Choroid plexus epithelial cell (primary cell): Measurements from ENCODE around the gene MERTK.

Experiments
- DNase-seq: peaks from one replicate; pipeline ENCODE4 v3.0.0-alpha.2; 2010; ENCODE audit warnings: low read depth
- H3K4me3 ChIP-seq: 2 replicates; pipeline ENCODE4 v1.5.1; 2011; ENCODE audit warnings: low read depth, mild to moderate bottlenecking, control low read depth, low read length, moderate library complexity
- CTCF ChIP-seq: conservative IDR thresholded peaks from 2 replicates; pipeline ENCODE4 v1.5.1; 2011; ENCODE audit warnings: low read depth, mild to moderate bottlenecking, control low read depth, inconsistent platforms, low read length, moderate library complexity

MERTK gene

GRCh38 chr2:111912547-111912946 lies 14.1 kb downstream of the MERTK start:
- DNase-seq: no peak
- TF ChIP-seq CTCF: no peak
- H3K4me3 ChIP-seq: no peak overlapping the region

DNA sequence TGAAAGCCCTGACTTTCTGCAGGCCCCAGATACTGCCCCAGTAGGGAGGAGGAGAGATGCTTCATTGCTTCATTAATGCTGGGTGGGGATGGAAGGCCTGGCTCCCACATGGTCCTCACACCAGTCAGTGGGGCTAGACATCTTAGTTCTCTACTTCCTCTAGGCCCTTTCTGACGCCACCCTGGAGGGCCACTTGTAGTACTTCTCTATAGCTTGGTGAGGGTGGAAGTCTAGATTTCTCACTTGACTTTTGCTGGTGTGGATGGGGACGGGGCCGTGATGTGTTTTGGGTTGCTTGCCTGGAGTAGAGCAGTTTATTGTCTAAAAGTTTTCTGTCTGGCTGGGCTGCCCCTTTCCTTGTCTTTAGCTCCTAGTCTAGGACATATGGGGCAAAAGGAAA lies 18.7 kb downstream of the MERTK start:
- no peak for TF ChIP-seq CTCF
- H3K4me3 ChIP-seq: no peak overlapping the region
- no peak for DNase-seq

GRCh38 chr2:111918383-111918806 lies 20.0 kb downstream of the MERTK start:
- TF ChIP-seq CTCF: no peak
- no peak overlapping the region for H3K4me3 ChIP-seq
- peak; percentile 83 for DNase-seq

GRCh38 chr2:111919365-111919764 lies 21.0 kb downstream of the MERTK start:
- no peak overlapping the region for H3K4me3 ChIP-seq
- DNase-seq: no peak
- peak; percentile 40 for TF ChIP-seq CTCF

- no peak for DNase-seq
- H3K4me3 ChIP-seq: no peak overlapping the region
- no peak for TF ChIP-seq CTCF
Measured at GRCh38 chr2:111919794-111920608, 21.6 kb downstream of the MERTK start.

DNA sequence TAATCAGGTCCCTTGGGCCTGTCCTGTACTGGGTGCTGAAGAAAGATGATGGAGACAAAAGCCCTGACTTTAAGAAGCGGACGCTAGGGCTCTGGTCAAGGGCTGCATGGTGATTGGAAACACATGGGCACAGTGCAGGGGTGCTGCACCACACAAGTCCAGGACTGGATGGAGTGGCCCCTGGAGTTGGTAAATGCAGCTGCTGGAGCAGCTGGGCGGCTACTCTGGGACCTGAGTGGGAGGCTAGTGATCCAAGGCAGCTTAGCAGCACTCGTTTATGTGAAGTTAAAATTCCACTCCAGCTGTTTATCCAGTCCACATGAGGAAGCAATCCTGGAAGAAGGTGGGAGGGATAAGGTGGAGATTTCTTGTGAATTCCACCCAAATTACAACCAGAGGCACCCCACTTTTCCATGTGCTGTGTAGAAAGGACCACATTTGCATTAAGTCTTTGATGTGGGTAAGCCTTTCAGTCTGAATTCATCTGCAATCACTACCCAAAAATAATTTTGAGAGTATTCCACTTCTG lies 24.9 kb downstream of the MERTK start:
- H3K4me3 ChIP-seq: no peak overlapping the region
- no peak for TF ChIP-seq CTCF
- no peak for DNase-seq
